GM12874 (cell line): Measurements from ENCODE around the gene ME1.

Source experiments
- TF ChIP-seq, protein P1 (sequence below): IDR thresholded peaks from 2 replicates; pipeline ENCODE4 v1.5.1; 2011; ENCODE audit warnings: low read depth, mild to moderate bottlenecking, control low read depth, low read length, moderate library complexity; ENCODE audit not compliant: insufficient read depth

The ME1 gene

DNA sequence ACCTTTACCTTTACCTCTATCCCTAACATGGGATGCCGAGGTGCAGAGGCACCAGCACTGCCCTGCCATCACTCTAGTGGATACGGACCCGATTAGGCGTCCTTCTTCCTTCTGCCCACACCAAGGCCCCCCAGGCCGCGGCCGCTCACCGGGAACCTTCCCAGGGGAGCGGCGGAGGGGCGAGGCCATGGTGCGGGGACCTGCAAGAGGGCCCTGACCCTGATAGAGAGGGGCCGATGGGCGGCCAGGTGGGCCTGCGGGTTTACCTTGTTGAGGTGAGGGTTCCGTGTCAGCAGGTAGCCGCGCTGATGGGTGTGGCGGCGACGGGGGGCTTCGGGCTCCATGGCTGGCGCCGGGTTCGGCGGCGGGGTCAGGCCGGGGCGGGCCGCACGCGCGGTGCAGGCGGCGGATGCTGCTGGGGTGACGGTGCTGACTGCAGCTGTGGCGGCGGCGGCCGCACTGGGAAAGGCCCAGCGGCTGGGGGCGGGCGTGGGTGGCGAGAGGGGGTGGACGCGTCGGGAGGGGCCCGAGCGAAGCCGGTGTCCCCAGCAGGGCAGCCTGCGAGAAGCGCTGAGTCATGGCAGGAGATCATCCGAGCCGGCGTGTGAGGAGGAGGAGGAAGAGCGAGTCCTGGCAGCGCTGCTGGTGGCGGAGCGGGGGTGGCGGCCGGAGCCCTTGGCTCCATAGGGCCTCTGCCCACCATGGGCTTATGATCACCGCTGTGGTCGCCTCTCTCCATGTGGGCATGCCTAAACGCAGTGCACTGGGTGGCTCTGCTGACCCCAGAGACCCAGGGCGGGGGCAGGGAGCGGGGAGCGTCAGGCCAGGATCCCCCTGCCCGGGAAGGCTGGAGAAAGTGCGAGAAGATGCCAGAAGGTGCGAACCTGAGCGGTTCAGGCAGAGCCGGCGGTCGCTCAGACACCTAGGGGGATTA is at the start of gene ME1:
Gene ME1 (minus strand): TSS at position 441 of the 934 bp plus-strand sequence. CDS start 97 bp downstream, at position 344.
- TF ChIP-seq, protein P1, sequence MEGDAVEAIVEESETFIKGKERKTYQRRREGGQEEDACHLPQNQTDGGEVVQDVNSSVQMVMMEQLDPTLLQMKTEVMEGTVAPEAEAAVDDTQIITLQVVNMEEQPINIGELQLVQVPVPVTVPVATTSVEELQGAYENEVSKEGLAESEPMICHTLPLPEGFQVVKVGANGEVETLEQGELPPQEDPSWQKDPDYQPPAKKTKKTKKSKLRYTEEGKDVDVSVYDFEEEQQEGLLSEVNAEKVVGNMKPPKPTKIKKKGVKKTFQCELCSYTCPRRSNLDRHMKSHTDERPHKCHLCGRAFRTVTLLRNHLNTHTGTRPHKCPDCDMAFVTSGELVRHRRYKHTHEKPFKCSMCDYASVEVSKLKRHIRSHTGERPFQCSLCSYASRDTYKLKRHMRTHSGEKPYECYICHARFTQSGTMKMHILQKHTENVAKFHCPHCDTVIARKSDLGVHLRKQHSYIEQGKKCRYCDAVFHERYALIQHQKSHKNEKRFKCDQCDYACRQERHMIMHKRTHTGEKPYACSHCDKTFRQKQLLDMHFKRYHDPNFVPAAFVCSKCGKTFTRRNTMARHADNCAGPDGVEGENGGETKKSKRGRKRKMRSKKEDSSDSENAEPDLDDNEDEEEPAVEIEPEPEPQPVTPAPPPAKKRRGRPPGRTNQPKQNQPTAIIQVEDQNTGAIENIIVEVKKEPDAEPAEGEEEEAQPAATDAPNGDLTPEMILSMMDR = no peak

DNA sequence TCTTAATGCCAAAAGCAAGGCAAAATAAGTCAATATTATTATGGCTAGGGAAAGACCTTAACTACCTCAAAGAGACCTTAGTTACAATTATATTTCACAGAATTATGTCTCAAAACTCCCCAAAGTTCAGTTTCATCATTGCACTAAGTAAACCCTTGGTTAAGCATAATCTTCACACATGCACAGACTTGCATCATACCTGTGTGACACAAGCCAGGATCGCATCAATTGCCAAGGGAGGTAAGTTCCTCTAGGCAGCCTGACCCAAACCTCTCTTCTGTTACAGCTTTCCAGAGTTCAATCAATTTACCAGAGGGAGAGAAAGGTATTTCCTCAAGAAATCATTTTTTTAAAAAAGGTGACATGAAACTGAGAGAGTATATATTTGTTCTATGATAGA is 49.6 kb upstream of the ME1 start:
- TF ChIP-seq, protein P1 = no peak

DNA sequence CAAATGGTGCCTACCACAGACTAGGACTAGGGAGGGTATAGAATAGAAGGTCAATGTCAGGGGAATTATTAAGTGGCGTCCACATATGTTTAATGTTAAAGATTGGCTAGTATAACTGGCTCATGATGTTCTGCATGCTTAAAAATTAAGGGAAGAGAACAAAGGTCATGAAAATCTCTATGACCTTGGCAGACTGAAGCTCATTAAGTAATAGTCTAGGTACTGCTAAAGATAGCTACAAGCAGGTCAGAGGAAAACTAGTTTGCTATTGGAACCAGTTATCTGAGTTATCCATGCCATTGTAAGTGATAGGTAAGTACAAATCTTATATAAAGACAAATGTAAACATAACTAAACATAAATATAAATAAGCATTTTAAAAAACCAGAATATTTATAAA is 48.5 kb upstream of the ME1 start:
- TF ChIP-seq, protein P1 = no peak

DNA sequence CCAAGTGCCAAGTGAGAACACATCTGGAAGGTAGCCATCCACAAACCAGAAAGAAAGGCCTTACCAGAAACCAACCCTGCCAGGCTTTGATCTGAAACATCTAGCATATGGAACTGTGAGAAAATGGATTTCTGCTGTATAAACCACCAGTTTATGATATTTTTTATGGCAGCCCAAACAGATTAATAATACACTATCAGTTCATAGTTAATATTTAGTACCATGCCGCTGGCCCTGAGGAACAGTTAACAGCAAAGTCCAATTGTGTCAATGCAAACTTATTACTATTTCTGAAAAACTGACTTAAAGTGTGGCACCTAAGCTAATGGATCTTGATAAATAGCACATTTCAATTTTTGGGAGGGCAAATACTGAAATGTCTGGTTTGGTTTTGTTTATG is 46.1 kb upstream of the ME1 start:
- TF ChIP-seq, protein P1 = no peak

DNA sequence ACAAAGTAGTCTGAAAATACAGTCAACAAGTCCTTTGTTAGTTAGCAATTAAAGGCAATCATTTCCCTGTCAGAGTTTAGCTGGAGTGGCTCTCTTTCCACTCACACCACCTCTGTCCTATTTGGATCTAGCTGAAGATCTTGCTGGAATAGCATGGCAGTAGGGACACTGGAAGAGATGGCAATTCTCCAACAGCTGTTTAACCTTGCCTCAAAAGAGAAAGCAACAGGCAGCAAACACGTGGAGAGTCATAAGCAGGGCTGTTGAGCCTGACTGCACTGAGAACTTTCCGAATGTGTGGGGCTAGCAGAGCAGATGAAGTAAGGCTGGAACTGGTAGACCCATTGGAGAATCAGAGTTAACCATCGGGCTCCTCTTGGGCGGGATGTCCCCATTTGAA is 43.5 kb upstream of the ME1 start:
- TF ChIP-seq, protein P1 = no peak

DNA sequence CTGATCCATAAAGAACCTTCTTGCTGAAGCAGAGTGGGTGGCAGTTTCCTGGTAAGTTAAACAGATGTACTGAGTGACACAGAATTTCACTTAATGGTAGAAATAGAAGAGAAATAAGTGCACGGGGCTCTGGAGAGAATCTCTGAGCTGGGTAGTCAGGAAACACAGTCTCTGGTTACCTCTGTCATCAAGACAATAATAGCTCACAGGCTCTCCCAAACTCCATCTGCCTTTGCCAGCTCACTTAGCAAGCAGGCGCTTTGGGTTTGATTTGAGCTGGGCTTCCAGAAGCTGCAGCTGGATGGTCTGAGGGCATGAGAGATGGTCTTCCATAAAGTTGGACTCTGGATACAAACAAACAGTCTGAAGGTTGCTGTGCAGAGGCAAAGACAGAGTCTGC is 41.9 kb upstream of the ME1 start:
- TF ChIP-seq, protein P1 = no peak

DNA sequence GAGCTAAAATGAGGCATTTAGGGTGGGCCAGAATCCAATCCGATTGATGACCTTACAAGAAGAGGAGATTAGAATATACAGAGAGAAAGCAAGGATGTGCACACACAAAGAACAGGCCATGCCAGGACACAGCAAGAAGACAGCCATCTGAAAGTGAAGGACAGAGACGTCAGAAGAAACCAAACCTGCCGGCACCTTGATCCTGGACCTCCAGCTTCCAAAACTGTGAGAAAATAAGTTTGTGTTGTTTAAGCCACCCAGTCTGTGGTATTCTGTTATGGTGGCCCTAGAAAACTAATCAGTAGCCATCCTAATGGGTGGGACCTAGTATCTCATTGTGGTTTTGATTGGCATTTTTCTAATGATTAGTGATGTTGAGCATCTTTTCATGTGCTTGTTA is 39.7 kb upstream of the ME1 start:
- TF ChIP-seq, protein P1 = no peak
